ENCODE data around the gene SOX15.
A peak's percentile ranks its signal among the peaks of the same experiment; 100 is the strongest.
"Not testable (repeated sequence)": the region's sequence is repeated elsewhere in the genome, so short reads cannot be mapped to it uniquely, and the experiment has no call there.

SOX15 gene

GRCh38 chr17:7589891-7590691, at the start of gene SOX15:
Gene SOX15, minus strand, starts transcription at chr17:7590094. Its CDS starts 418 bp downstream, at chr17:7589676.
- Mint-ChIP-seq H3K27me3 (no peaks in the 10 kb centered on the region), H3K4me1 (peaks cover 6% of the 10 kb centered on the region), H3K27ac (peak within 1 kb of the TSS; percentile 74), H3K36me3 (peaks cover 16% of the 10 kb centered on the region), H3K4me3 (no peak within 1 kb of the TSS), H3K9me3 (no peaks in the 10 kb centered on the region)

GRCh38 chr17:7636163-7636562, 46.3 kb upstream of the SOX15 start:
- H3K36me3 Mint-ChIP-seq, result no peaks in the 10 kb centered on the region
- H3K4me3 Mint-ChIP-seq, result no peak overlapping the region
- no peaks in the 10 kb centered on the region for H3K9me3 Mint-ChIP-seq
- H3K27ac Mint-ChIP-seq, result no peak overlapping the region
- H3K27me3 Mint-ChIP-seq, result no peaks in the 10 kb centered on the region
- no peaks in the 10 kb centered on the region for H3K4me1 Mint-ChIP-seq

GRCh38 chr17:7634384-7634783, 44.5 kb upstream of the SOX15 start:
- Mint-ChIP-seq H3K9me3 (no peaks in the 10 kb centered on the region), H3K27me3 (no peaks in the 10 kb centered on the region), H3K27ac (no peak overlapping the region), H3K4me3 (no peak overlapping the region), H3K4me1 (no peaks in the 10 kb centered on the region), H3K36me3 (no peaks in the 10 kb centered on the region)

- Mint-ChIP-seq H3K9me3 (no peaks in the 10 kb centered on the region), H3K27ac (no peak overlapping the region), H3K36me3 (no peaks in the 10 kb centered on the region), H3K27me3 (no peaks in the 10 kb centered on the region), H3K4me3 (no peak overlapping the region), H3K4me1 (peaks cover 3% of the 10 kb centered on the region)
Observed at GRCh38 chr17:7633093-7633492, 43.2 kb upstream of the SOX15 start.

- no peaks in the 10 kb centered on the region for H3K27me3 Mint-ChIP-seq
- H3K36me3 Mint-ChIP-seq, result no peaks in the 10 kb centered on the region
- H3K9me3 Mint-ChIP-seq, result no peaks in the 10 kb centered on the region
- peaks cover 3% of the 10 kb centered on the region for H3K4me1 Mint-ChIP-seq
- H3K4me3 Mint-ChIP-seq, result no peak overlapping the region
- no peak overlapping the region for H3K27ac Mint-ChIP-seq
Observed at GRCh38 chr17:7632492-7632894, 42.6 kb upstream of the SOX15 start.

- Mint-ChIP-seq H3K27me3 (no peaks in the 10 kb centered on the region), H3K4me3 (no peak overlapping the region), H3K36me3 (no peaks in the 10 kb centered on the region), H3K27ac (no peak overlapping the region), H3K9me3 (no peaks in the 10 kb centered on the region), H3K4me1 (peaks cover 11% of the 10 kb centered on the region)
Observed at GRCh38 chr17:7631398-7632380, 41.8 kb upstream of the SOX15 start.

GRCh38 chr17:7629939-7630571, 40.2 kb upstream of the SOX15 start, which contains the start of gene SHBG:
Gene SHBG, plus strand, starts transcription at chr17:7630135. Its CDS starts 38 bp downstream, at chr17:7630173.
- no peak within 1 kb of the TSS for H3K27ac Mint-ChIP-seq
- H3K27me3 Mint-ChIP-seq, result no peaks in the 10 kb centered on the region
- no peaks in the 10 kb centered on the region for H3K9me3 Mint-ChIP-seq
- peaks cover 19% of the 10 kb centered on the region for H3K4me1 Mint-ChIP-seq
- H3K4me3 Mint-ChIP-seq, result no peak within 1 kb of the TSS
- no peaks in the 10 kb centered on the region for H3K36me3 Mint-ChIP-seq

- Mint-ChIP-seq H3K4me3 (peak within 1 kb of the TSS; percentile 88), H3K27me3 (no peaks in the 10 kb centered on the region), H3K36me3 (no peaks in the 10 kb centered on the region), H3K9me3 (no peaks in the 10 kb centered on the region), H3K4me1 (peaks cover 19% of the 10 kb centered on the region), H3K27ac (peak within 1 kb of the TSS; percentile 59)
Observed at GRCh38 chr17:7627250-7628121, 37.6 kb upstream of the SOX15 start, which contains the start of gene SAT2. Gene SAT2, minus strand, starts transcription at chr17:7627821. Its CDS starts 186 bp downstream, at chr17:7627635.

- Mint-ChIP-seq H3K9me3 (no peaks in the 10 kb centered on the region), H3K4me3 (peak overlapping the region; percentile 88), H3K27me3 (no peaks in the 10 kb centered on the region), H3K27ac (no peak overlapping the region), H3K4me1 (peaks cover 19% of the 10 kb centered on the region), H3K36me3 (no peaks in the 10 kb centered on the region)
Observed at GRCh38 chr17:7626956-7627249, 37.0 kb upstream of the SOX15 start.

- no peaks in the 10 kb centered on the region for H3K27me3 Mint-ChIP-seq
Observed at GRCh38 chr17:7626307-7626706, 36.4 kb upstream of the SOX15 start.

GRCh38 chr17:7625749-7626148, 35.9 kb upstream of the SOX15 start:
- H3K27me3 Mint-ChIP-seq, H3K27ac Mint-ChIP-seq, H3K4me3 Mint-ChIP-seq, H3K36me3 Mint-ChIP-seq, H3K9me3 Mint-ChIP-seq: not testable (repeated sequence)
- peaks cover 19% of the 10 kb centered on the region for H3K4me1 Mint-ChIP-seq

More at GRCh38 chr17:7626307-7626706, 36.4 kb upstream of the SOX15 start:
- H3K4me3 Mint-ChIP-seq, result peak overlapping the region; percentile 88
- peaks cover 19% of the 10 kb centered on the region for H3K4me1 Mint-ChIP-seq
- H3K27ac Mint-ChIP-seq, result peak overlapping the region; percentile 30
- no peaks in the 10 kb centered on the region for H3K36me3 Mint-ChIP-seq
- H3K9me3 Mint-ChIP-seq, result no peaks in the 10 kb centered on the region

- peak overlapping the region; percentile 41 for H3K27ac Mint-ChIP-seq
- no peak overlapping the region for H3K4me3 Mint-ChIP-seq
- no peaks in the 10 kb centered on the region for H3K9me3 Mint-ChIP-seq
- H3K27me3 Mint-ChIP-seq, result no peaks in the 10 kb centered on the region
- peaks cover 19% of the 10 kb centered on the region for H3K4me1 Mint-ChIP-seq
- H3K36me3 Mint-ChIP-seq, result no peaks in the 10 kb centered on the region
Observed at GRCh38 chr17:7623661-7624060, 33.8 kb upstream of the SOX15 start.

- Mint-ChIP-seq H3K4me3 (no peak overlapping the region), H3K36me3 (no peaks in the 10 kb centered on the region), H3K9me3 (no peaks in the 10 kb centered on the region), H3K4me1 (no peaks in the 10 kb centered on the region), H3K27ac (no peak overlapping the region), H3K27me3 (no peaks in the 10 kb centered on the region)
Observed at GRCh38 chr17:7620835-7621234, 30.9 kb upstream of the SOX15 start.

GRCh38 chr17:7618608-7619007, 28.7 kb upstream of the SOX15 start:
- H3K4me3 Mint-ChIP-seq, result no peak overlapping the region
- H3K36me3 Mint-ChIP-seq, result no peaks in the 10 kb centered on the region
- H3K4me1 Mint-ChIP-seq, result peaks cover 4% of the 10 kb centered on the region
- H3K27me3 Mint-ChIP-seq, result no peaks in the 10 kb centered on the region
- no peak overlapping the region for H3K27ac Mint-ChIP-seq
- no peaks in the 10 kb centered on the region for H3K9me3 Mint-ChIP-seq

Data from activated naive CD4-positive, alpha-beta T cell treated with anti-CD3 and anti-CD28 coated beads, Interleukin-2, amount 50 U/mL, for 24 hours (primary cell).